Transverse colon (tissue), 4 donors: ENCODE measurements around the gene DPYSL5. TPM values are rescaled to one million over a fixed set of nuclear protein-coding genes. Genes with fewer than 3 reads are reported as not detected.

Experiments
- DNase-seq: peaks from one replicate; pipeline ENCODE4 v3.0.0-alpha.2; 2019
- H3K27ac ChIP-seq, 4 donors: fragments of 200-600 bp; sonication (generic); 2 replicates each; pipeline ENCODE4 v1.5.1; 2016 to 2018; ENCODE audit warnings: inconsistent platforms in 4 of 4
- H3K27me3 ChIP-seq: fragments of 200-600 bp; sonication (generic); 2 replicates; pipeline ENCODE4 v1.5.1; 2017; ENCODE audit warnings: inconsistent platforms
- H3K36me3 ChIP-seq, 4 donors: fragments of 200-600 bp; sonication (generic); 2 replicates each; pipeline ENCODE4 v1.5.1; 2017 to 2019; ENCODE audit warnings: inconsistent platforms in 4 of 4
- H3K4me1 ChIP-seq, 4 donors: fragments of 200-600 bp; sonication (generic); 2 replicates each; pipeline ENCODE4 v1.5.1; 2017 to 2020; ENCODE audit warnings: inconsistent platforms in 4 of 4
- H3K4me3 ChIP-seq, 4 donors: fragments of 200-600 bp; sonication (generic); 1 replicate in 1 of 4; 2 replicates in 3 of 4; pipeline versions ENCODE4 v1.5.1 to v1.6.1; 2017 to 2019; ENCODE audit warnings: inconsistent platforms in 4 of 4
- H3K9me3 ChIP-seq, 2 donors: fragments of 200-600 bp; sonication (generic); 2 replicates each; pipeline ENCODE4 v1.5.1; 2017 to 2019; ENCODE audit warnings: inconsistent platforms in 2 of 2
- EP300 ChIP-seq: sonication (generic); formaldehyde crosslinking; IDR thresholded peaks from one replicate; pipeline ENCODE4 v1.6.1; 2017; ENCODE audit warnings: antibody characterized with exemption, low read depth
- POLR2A ChIP-seq: fragments of 450-650 bp; IDR thresholded peaks from one replicate; pipeline ENCODE4 v1.6.1; 2016; ENCODE audit warnings: antibody characterized with exemption, mild to moderate bottlenecking, moderate library complexity
- POLR2AphosphoS5 ChIP-seq, 3 donors: sonication (generic); formaldehyde crosslinking; IDR thresholded peaks; one replicate each; pipeline ENCODE4 v1.6.1; 2016; ENCODE audit warnings: antibody characterized with exemption in 3 of 3
- WGBS, 2 donors: methylation state at CpG; one replicate each; pipeline ENCODE4 v1.1.5; 2018; ENCODE audit warnings: low coverage in 1 of 2; 5-methylcytosine and 5-hydroxymethylcytosine counted together
- in situ Hi-C, 4 donors: fragments of 200-750 bp; cut with MboI; loops; one replicate each; pipeline versions ENCODE4 v1.15.0 to v1.15.1; 2017; ENCODE audit warnings: low sequenced_read_pairs in 3 of 4, low pct_ligation_motif_present in 1 of 4, low pct_unique_long_range_greater_than_20kb in 1 of 4
- intact Hi-C: fragments of 100-400 bp; cut with DNase I; formaldehyde crosslinking; loops from one replicate; pipeline ENCODE4 v1.15.1; 2023; ENCODE audit warnings: low total_unique reads
- total RNA-seq, 4 donors: library from RNA; depleted of rRNA; stranded (reverse); fragments of >200 nt; gene quantifications; one replicate each; pipeline ENCODE4 v1.1.0, GENCODE V29; 2016
- TF ChIP-seq, protein P1 (sequence below), 5 experiments: fragments of 200-600 bp in 3 of 5; fragments of 450-650 bp in 2 of 5; sonication (generic) in 3 of 5; IDR thresholded peaks; 1 replicate in 2 of 5; 2 replicates in 3 of 5; pipeline ENCODE4 v1.5.1; 2016 to 2017; ENCODE audit warnings: antibody characterized with exemption in 5 of 5, inconsistent platforms in 3 of 5, mild to moderate bottlenecking in 2 of 5, moderate library complexity in 1 of 5

The DPYSL5 gene
- total RNA-seq, 4 donors from 2014 or later: 0.32 TPM; not detected in 3

GRCh38 chr2:26904839-26905238 is 56.9 kb downstream of the DPYSL5 start:
- no peak for DNase-seq
- 71% methylated on average over 2 of the region's 2 CpGs; no CpG with 5 or more reads in 1 of the 2 donors for WGBS, 2 donors

GRCh38 chr2:26905341-26906198 is 57.6 kb downstream of the DPYSL5 start:
- in situ Hi-C loops: no loop called here
- Histone ChIP-seq H3K4me1 (no peaks in the 10 kb centered on the region), H3K36me3 (no peaks in the 10 kb centered on the region), H3K9me3 (no peaks in the 10 kb centered on the region), H3K27me3 (peaks cover 4% of the 10 kb centered on the region), H3K4me3 (no peak overlapping the region), H3K27ac (no peak overlapping the region)
- intact Hi-C loops: no loop called here
- no peak for TF ChIP-seq EP300
- TF ChIP-seq, protein P1, sequence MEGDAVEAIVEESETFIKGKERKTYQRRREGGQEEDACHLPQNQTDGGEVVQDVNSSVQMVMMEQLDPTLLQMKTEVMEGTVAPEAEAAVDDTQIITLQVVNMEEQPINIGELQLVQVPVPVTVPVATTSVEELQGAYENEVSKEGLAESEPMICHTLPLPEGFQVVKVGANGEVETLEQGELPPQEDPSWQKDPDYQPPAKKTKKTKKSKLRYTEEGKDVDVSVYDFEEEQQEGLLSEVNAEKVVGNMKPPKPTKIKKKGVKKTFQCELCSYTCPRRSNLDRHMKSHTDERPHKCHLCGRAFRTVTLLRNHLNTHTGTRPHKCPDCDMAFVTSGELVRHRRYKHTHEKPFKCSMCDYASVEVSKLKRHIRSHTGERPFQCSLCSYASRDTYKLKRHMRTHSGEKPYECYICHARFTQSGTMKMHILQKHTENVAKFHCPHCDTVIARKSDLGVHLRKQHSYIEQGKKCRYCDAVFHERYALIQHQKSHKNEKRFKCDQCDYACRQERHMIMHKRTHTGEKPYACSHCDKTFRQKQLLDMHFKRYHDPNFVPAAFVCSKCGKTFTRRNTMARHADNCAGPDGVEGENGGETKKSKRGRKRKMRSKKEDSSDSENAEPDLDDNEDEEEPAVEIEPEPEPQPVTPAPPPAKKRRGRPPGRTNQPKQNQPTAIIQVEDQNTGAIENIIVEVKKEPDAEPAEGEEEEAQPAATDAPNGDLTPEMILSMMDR (IDR thresholded peaks at IDR 0.05): no peak
- WGBS, 2 donors: 72 to 100% methylated on average over 2 to 12 of the region's 12 CpGs
- DNase-seq: peak; percentile 13

More at GRCh38 chr2:26904839-26905238, 56.9 kb downstream of the DPYSL5 start:
- no peaks in the 10 kb centered on the region for H3K4me1 ChIP-seq
- H3K27ac ChIP-seq: no peak overlapping the region
- H3K9me3 ChIP-seq: no peaks in the 10 kb centered on the region
- no peaks in the 10 kb centered on the region for H3K36me3 ChIP-seq
- intact Hi-C loops (no loop called here), in situ Hi-C loops (no loop called here)
- H3K27me3 ChIP-seq: peaks cover 4% of the 10 kb centered on the region
- no peak overlapping the region for H3K4me3 ChIP-seq
- TF ChIP-seq, protein P1 (IDR thresholded peaks at IDR 0.05): no peak
- no peak for TF ChIP-seq EP300
- no peak for TF ChIP-seq POLR2A
- no peak for TF ChIP-seq POLR2AphosphoS5 (IDR thresholded peaks at IDR 0.05)

GRCh38 chr2:26907416-26907815 is 59.5 kb downstream of the DPYSL5 start:
- 88 to 91% methylated on average over 4 to 7 of the region's 7 CpGs for WGBS, 2 donors
- H3K27me3 ChIP-seq: peaks cover 17% of the 10 kb centered on the region
- no peak overlapping the region for H3K4me3 ChIP-seq
- H3K27ac ChIP-seq: no peak overlapping the region
- no peaks in the 10 kb centered on the region for H3K4me1 ChIP-seq
- no peaks in the 10 kb centered on the region for H3K36me3 ChIP-seq
- no peaks in the 10 kb centered on the region for H3K9me3 ChIP-seq
- TF ChIP-seq, protein P1 (IDR thresholded peaks at IDR 0.05): no peak
- TF ChIP-seq EP300 (no peak), POLR2AphosphoS5 (IDR thresholded peaks at IDR 0.05) (no peak), POLR2A (no peak)
- intact Hi-C loops (no loop called here), in situ Hi-C loops (no loop called here)
- no peak for DNase-seq

DNA sequence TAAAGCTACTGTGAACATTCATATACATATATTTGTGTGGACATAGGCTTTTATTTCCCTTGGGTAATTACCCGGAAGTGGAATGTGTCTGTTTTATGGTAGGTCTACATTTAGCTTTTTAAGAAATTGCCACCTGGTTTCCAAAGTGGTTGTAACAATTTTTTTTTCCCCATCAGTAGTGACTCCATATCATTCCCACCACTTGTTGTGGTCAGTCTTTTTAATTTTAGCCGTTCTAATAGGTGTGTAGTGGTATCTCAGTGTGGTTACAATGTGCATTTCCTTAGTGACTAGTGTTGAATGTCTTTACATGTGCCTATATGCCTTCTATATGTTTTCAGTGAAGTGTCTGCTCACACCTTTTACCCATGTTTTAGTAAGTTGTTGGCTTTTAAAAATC is 62.2 kb downstream of the DPYSL5 start:
- Histone ChIP-seq H3K4me3 (no peak overlapping the region), H3K9me3 (no peaks in the 10 kb centered on the region), H3K27ac (no peak overlapping the region), H3K36me3 (no peaks in the 10 kb centered on the region), H3K4me1 (no peaks in the 10 kb centered on the region), H3K27me3 (peaks cover 44% of the 10 kb centered on the region)
- in situ Hi-C loops: no loop called here
- intact Hi-C loops: no loop called here
- DNase-seq: no peak
- WGBS, 2 donors: 50 to 64% methylated on average over 1 to 2 of the region's 2 CpGs
- no peak for TF ChIP-seq POLR2AphosphoS5 (IDR thresholded peaks at IDR 0.05)
